ENCODE data around the gene TTC23L. TPM values are rescaled to one million over a fixed set of nuclear protein-coding genes. Genes with fewer than 3 reads are reported as not detected.

Gene TTC23L
- total RNA-seq, 1 donor from 2014 or later, result 1.8 TPM

DNA sequence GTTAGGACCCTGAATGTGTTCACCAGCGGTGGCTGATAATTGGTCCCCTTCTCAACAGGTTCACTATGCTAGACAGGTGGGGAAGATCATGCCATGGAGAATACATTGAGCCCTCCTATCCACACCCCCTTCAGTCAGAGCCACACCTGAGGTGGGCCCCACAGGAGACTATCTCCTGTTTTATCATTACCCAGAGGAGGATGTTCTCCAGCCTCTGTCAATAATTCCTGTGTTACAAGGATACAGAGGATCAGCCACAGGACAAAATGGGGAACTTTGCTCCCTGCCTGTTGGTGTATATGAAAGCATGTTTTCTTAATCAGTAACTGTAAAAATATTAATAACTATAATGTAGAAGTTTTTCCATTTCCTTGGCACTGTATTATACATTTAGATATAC, 50.4 kb downstream of the TTC23L start:
- Mint-ChIP-seq H3K9me3 (no peaks in the 10 kb centered on the region), H3K27me3 (peaks cover 3% of the 10 kb centered on the region), H3K36me3 (no peaks in the 10 kb centered on the region), H3K27ac (no peak overlapping the region), H3K4me3 (no peak overlapping the region), H3K4me1 (ENCODE audit: unreplicated experiment) (peaks cover 20% of the 10 kb centered on the region)
- no peak for DNase-seq (ENCODE audit: extremely low spot score, unreplicated experiment)
- no peak for TF ChIP-seq CTCF (conservative IDR thresholded peaks at IDR 0.05)

DNA sequence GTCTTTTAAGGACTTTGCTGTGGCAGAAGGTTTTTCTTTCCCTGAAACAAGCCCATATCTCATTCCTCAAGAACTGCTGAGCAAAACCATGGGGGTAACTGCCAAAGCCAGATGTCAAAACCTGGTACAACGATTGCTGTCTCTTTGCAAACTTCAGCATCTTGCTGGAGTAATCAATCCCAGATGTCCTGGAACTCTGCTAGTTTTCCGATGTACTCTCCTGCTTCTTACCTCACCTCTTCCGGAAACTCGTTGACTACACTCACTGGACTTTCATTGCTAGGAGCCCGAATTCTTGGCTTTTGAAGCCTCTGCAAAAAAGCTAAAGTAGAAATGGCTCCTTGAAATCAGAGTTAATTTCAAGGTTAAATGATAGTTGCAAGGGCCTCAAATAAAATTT, 53.0 kb downstream of the TTC23L start:
- DNase-seq (ENCODE audit: extremely low spot score, unreplicated experiment), result no peak
- Mint-ChIP-seq H3K27me3 (peaks cover under 1% of the 10 kb centered on the region), H3K4me3 (no peak overlapping the region), H3K27ac (no peak overlapping the region), H3K36me3 (no peaks in the 10 kb centered on the region), H3K4me1 (ENCODE audit: unreplicated experiment) (peaks cover 17% of the 10 kb centered on the region), H3K9me3 (no peaks in the 10 kb centered on the region)
- no peak for TF ChIP-seq CTCF (conservative IDR thresholded peaks at IDR 0.05)

GRCh38 chr5:34892414-34892813, 53.5 kb downstream of the TTC23L start:
- Mint-ChIP-seq H3K27ac (no peak overlapping the region), H3K27me3 (no peaks in the 10 kb centered on the region), H3K9me3 (no peaks in the 10 kb centered on the region), H3K36me3 (no peaks in the 10 kb centered on the region), H3K4me1 (ENCODE audit: unreplicated experiment) (peaks cover 16% of the 10 kb centered on the region), H3K4me3 (no peak overlapping the region)
- no peak for DNase-seq (ENCODE audit: extremely low spot score, unreplicated experiment)
- no peak for TF ChIP-seq CTCF (conservative IDR thresholded peaks at IDR 0.05)

- Mint-ChIP-seq H3K27me3 (no peaks in the 10 kb centered on the region), H3K9me3 (no peaks in the 10 kb centered on the region), H3K4me3 (no peak overlapping the region), H3K4me1 (ENCODE audit: unreplicated experiment) (peaks cover 22% of the 10 kb centered on the region), H3K27ac (no peak overlapping the region), H3K36me3 (no peaks in the 10 kb centered on the region)
- TF ChIP-seq CTCF (conservative IDR thresholded peaks at IDR 0.05), result no peak
- no peak for DNase-seq (ENCODE audit: extremely low spot score, unreplicated experiment)
Observed at GRCh38 chr5:34894716-34895115, 55.8 kb downstream of the TTC23L start.

GRCh38 chr5:34895641-34896419, 56.9 kb downstream of the TTC23L start:
- Mint-ChIP-seq H3K4me1 (ENCODE audit: unreplicated experiment) (peaks cover 26% of the 10 kb centered on the region), H3K9me3 (no peaks in the 10 kb centered on the region), H3K4me3 (no peak overlapping the region), H3K36me3 (no peaks in the 10 kb centered on the region), H3K27ac (no peak overlapping the region), H3K27me3 (no peaks in the 10 kb centered on the region)
- DNase-seq (ENCODE audit: extremely low spot score, unreplicated experiment), result no peak
- no peak for TF ChIP-seq CTCF (conservative IDR thresholded peaks at IDR 0.05)

Measured in type B pancreatic cell (in vitro differentiated cells).